Spleen (tissue), 11 donors: ENCODE measurements around the gene HS3ST4. TPM values are rescaled to one million over a fixed set of nuclear protein-coding genes. Genes with fewer than 3 reads are reported as not detected.

Experiments
- DNase-seq: peaks from one replicate; pipeline ENCODE4 v3.0.0-alpha.2; 2020
- H3K27ac ChIP-seq, 8 donors: fragments of 200-600 bp; sonication (generic) in 7 of 8; 1 replicate in 4 of 8; 2 replicates in 4 of 8; pipeline versions ENCODE4 v1.5.0 to v1.8.0; 2016 to 2021; ENCODE audit warnings: inconsistent platforms in 4 of 8, mild to moderate bottlenecking in 4 of 8, moderate library complexity in 1 of 8
- H3K27me3 ChIP-seq, 7 donors: fragments of 200-600 bp; sonication (generic) in 6 of 7; replicated peaks in 1 of 7; 1 replicate in 4 of 7; 2 replicates in 3 of 7; pipeline versions ENCODE4 v1.5.0 to v1.8.0; 2016 to 2021; ENCODE audit warnings: inconsistent platforms in 3 of 7, mild to moderate bottlenecking in 1 of 7
- H3K36me3 ChIP-seq, 6 donors: fragments of 200-600 bp; sonication (generic) in 5 of 6; 1 replicate in 4 of 6; 2 replicates in 2 of 6; pipeline versions ENCODE4 v1.5.0 to v1.8.0; 2016 to 2021; ENCODE audit warnings: inconsistent platforms in 2 of 6
- H3K4me1 ChIP-seq, 6 donors: fragments of 200-600 bp; sonication (generic) in 5 of 6; 1 replicate in 3 of 6; 2 replicates in 3 of 6; pipeline versions ENCODE4 v1.5.0 to v1.8.0; 2016 to 2021; ENCODE audit warnings: inconsistent platforms in 3 of 6
- H3K4me3 ChIP-seq, 8 donors: fragments of 200-600 bp; sonication (generic) in 7 of 8; 1 replicate in 4 of 8; 2 replicates in 4 of 8; pipeline versions ENCODE4 v1.5.0 to v1.8.0; 2016 to 2021; ENCODE audit warnings: inconsistent platforms in 4 of 8, mild to moderate bottlenecking in 4 of 8, moderate library complexity in 2 of 8
- H3K9me3 ChIP-seq, 8 donors: fragments of 200-600 bp; sonication (generic) in 7 of 8; 1 replicate in 4 of 8; 2 replicates in 4 of 8; pipeline versions ENCODE4 v1.5.0 to v1.8.0; 2016 to 2021; ENCODE audit warnings: inconsistent platforms in 4 of 8
- POLR2A ChIP-seq, 3 donors: fragments of 450-650 bp; IDR thresholded peaks; one replicate each; pipeline ENCODE4 v1.5.1; 2017; ENCODE audit warnings: antibody characterized with exemption in 3 of 3, mild to moderate bottlenecking in 1 of 3
- POLR2AphosphoS5 ChIP-seq, 3 donors: sonication (generic); formaldehyde crosslinking; IDR thresholded peaks; one replicate each; pipeline ENCODE4 v1.5.1; 2017; ENCODE audit warnings: antibody characterized with exemption in 3 of 3
- WGBS, 5 donors: extraction: QIAGEN DNeasy Blood & Tissue Kit in 3 of 5; methylation state at CpG; one replicate each; pipeline versions ENCODE4 v1.1.5 to v1.1.7; 2013 to 2018; 5-methylcytosine and 5-hydroxymethylcytosine counted together
- intact Hi-C: fragments of 100-400 bp; cut with DNase I; formaldehyde crosslinking; loops from one replicate; pipeline ENCODE4 v1.15.0; 2023; ENCODE audit warnings: low total_unique reads
- polyA plus RNA-seq, 3 donors: library from polyadenylated mRNA; stranded (reverse); fragments of 200-250 nt; gene quantifications; one replicate each; pipeline ENCODE4 v1.2.1, GENCODE V29; 2013
- total RNA-seq, 7 donors: library from RNA; depleted of rRNA in 3 of 7; stranded (reverse); fragments of >200 nt in 3 of 7; fragmentation: NEBNext Ultra II Directional in 4 of 7; extraction: Animal tissue kit (Norgen Biotek cat#: 25700) in 4 of 7; gene quantifications; one replicate each; pipeline versions ENCODE4 v1.1.0 to v1.2.1, GENCODE V29; 2016 to 2021
- TF ChIP-seq, protein P1 (sequence below), 11 experiments: fragments of 200-600 bp in 7 of 11; fragments of 450-650 bp in 4 of 11; sonication (generic) in 4 of 11; IDR thresholded peaks in 8 of 11; conservative IDR thresholded peaks in 3 of 11; 1 replicate in 7 of 11; 2 replicates in 4 of 11; pipeline versions ENCODE4 v1.4.0 to v1.8.0; 2016 to 2021; ENCODE audit warnings: antibody characterized with exemption in 11 of 11, inconsistent platforms in 4 of 11, mild to moderate bottlenecking in 1 of 11
- donor health status: healthy with polysubstance abuse.
- donor health status: DM: no; HTN: no; CAD: no; lungs with moderate emphysema.
- donor health status: DM: no; HTN: no; CAD: no.
- donor health status: Bipolar disorder and iron deficiency.
- donor health status: healthy.
- donor health status: DM: no; HTN: no; CAD: no.
- donor health status: DM: yes; HTN: yes; CAD: no.

The HS3ST4 gene
- total and polyA plus RNA-seq, 10 donors = 0.08 to 4.2 (median 1.9) TPM

DNA sequence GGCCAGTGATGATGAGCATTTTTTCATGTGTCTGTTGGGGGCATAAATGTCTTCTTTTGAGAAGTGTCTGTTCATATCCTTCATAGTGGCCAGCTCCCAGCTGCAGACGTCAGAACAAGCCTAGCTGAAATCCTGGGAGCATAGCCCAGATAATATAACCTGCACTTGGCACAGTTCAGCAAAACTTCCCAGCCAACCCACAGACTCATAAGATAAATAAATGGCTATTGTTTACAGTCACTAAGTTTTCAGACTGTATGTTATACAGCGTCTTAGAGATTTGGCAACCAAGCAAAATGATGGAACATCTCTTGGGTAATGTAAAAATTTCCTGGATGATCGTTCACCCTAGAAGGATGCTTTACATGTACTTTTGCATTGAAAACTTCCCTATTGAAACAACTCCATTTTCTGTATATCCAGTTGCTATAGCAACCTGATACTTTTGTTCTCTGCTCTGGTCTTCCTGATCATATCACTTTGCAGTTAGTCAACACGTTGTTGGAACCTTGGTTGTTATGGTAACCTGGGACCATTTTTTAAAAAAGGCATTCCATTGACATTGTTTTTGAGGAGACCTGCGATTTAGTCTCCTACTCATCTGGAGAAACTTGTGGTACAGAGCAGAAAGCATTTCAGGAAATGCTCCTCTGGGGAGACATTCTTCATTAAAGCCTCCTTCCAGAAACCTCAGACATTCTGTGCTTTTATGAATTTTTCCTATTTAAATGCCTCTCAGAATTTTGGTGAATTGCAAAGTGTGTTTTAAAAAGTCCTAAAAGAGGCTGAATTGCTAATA lies 378.7 kb downstream of the HS3ST4 start:
- intact Hi-C loops = no loop called here
- Histone ChIP-seq H3K9me3 (peaks cover 0 to 9% (median 0%) of the 10 kb centered on the region in 8 donors), H3K4me1 (no peaks in the 10 kb centered on the region), H3K4me3 (no peak overlapping the region), H3K27ac (no peak overlapping the region), H3K36me3 (no peaks in the 10 kb centered on the region), H3K27me3 (peaks cover 0 to 20% (median 0%) of the 10 kb centered on the region in 7 donors)
- TF ChIP-seq, protein P1, sequence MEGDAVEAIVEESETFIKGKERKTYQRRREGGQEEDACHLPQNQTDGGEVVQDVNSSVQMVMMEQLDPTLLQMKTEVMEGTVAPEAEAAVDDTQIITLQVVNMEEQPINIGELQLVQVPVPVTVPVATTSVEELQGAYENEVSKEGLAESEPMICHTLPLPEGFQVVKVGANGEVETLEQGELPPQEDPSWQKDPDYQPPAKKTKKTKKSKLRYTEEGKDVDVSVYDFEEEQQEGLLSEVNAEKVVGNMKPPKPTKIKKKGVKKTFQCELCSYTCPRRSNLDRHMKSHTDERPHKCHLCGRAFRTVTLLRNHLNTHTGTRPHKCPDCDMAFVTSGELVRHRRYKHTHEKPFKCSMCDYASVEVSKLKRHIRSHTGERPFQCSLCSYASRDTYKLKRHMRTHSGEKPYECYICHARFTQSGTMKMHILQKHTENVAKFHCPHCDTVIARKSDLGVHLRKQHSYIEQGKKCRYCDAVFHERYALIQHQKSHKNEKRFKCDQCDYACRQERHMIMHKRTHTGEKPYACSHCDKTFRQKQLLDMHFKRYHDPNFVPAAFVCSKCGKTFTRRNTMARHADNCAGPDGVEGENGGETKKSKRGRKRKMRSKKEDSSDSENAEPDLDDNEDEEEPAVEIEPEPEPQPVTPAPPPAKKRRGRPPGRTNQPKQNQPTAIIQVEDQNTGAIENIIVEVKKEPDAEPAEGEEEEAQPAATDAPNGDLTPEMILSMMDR (IDR thresholded peaks at IDR 0.05 in 8 of 11, conservative IDR thresholded peaks at IDR 0.05 in 3 of 11) = no peak
- DNase-seq = no peak
- 39 to 50% (median 43%) methylated on average over 5 of the region's 5 CpGs for WGBS, 5 donors

- intact Hi-C loops = no loop called here
- Histone ChIP-seq H3K9me3 (peaks cover 0 to 9% (median 0%) of the 10 kb centered on the region in 8 donors), H3K27ac (no peak overlapping the region), H3K4me3 (no peak overlapping the region), H3K4me1 (no peaks in the 10 kb centered on the region), H3K27me3 (peaks cover 0 to 20% (median 0%) of the 10 kb centered on the region in 7 donors), H3K36me3 (no peaks in the 10 kb centered on the region)
- TF ChIP-seq, protein P1 (IDR thresholded peaks at IDR 0.05 in 8 of 11, conservative IDR thresholded peaks at IDR 0.05 in 3 of 11) = no peak
- TF ChIP-seq POLR2AphosphoS5 (IDR thresholded peaks at IDR 0.05) (no peak), POLR2A (IDR thresholded peaks at IDR 0.05) (no peak)
- WGBS, 5 donors = 55 to 58% (median 56%) methylated on average over 9 of the region's 9 CpGs
- no peak for DNase-seq
Measured at GRCh38 chr16:26071101-26071866, 379.5 kb downstream of the HS3ST4 start.

- TF ChIP-seq POLR2AphosphoS5 (IDR thresholded peaks at IDR 0.05) = no peak
- TF ChIP-seq, protein P1 (IDR thresholded peaks at IDR 0.05 in 8 of 11, conservative IDR thresholded peaks at IDR 0.05 in 3 of 11) = no peak
- no peak for TF ChIP-seq POLR2A (IDR thresholded peaks at IDR 0.05)
- Histone ChIP-seq H3K27ac (no peak overlapping the region), H3K4me1 (no peaks in the 10 kb centered on the region), H3K9me3 (peaks cover 0 to 14% (median 5%) of the 10 kb centered on the region in 8 donors), H3K4me3 (no peak overlapping the region), H3K27me3 (peaks cover 0 to 8% (median 0%) of the 10 kb centered on the region in 7 donors), H3K36me3 (no peaks in the 10 kb centered on the region)
- no peak for DNase-seq
- intact Hi-C loops = no loop called here
- WGBS, 5 donors = 20 to 34% (median 29%) methylated on average over 10 of the region's 10 CpGs
Measured at GRCh38 chr16:26078716-26079355, 387.1 kb downstream of the HS3ST4 start.
